DMS79 (cell line): ENCODE data around the gene CADPS2.
"Not testable (repeated sequence)": the region's sequence is repeated elsewhere in the genome, so short reads cannot be mapped to it uniquely, and the experiment has no call there.

ENCODE experiments used
- DNase-seq: peaks from one replicate; lab custom pipeline; 2025; lab: John Stamatoyannopoulos, UW

The CADPS2 gene

GRCh38 chr7:122674502-122674901 is 211.8 kb downstream of the CADPS2 start:
- DNase-seq: no peak

GRCh38 chr7:122673951-122674350 is 212.3 kb downstream of the CADPS2 start:
- no peak for DNase-seq

GRCh38 chr7:122672536-122672935 is 213.7 kb downstream of the CADPS2 start:
- DNase-seq: no peak

GRCh38 chr7:122663733-122664132 is 222.5 kb downstream of the CADPS2 start:
- DNase-seq: no peak

DNA sequence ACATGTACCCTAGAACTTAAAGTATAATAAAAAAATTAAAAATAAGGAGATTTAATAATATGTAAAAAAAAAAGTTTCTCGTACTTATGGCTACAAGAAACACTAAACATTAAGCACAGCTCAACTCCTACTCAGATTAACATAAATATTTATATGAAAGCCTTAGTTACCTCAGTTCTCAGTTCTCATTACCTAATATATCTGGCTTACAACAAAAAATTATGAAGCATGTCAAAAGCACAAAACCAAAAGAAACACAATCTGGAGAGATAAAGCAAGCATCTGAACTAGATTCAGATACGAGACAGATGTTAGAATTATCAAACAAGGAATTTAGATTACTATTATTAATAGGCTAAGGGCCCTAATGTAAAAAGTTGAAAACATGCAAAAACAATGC is 227.4 kb downstream of the CADPS2 start:
- DNase-seq: no peak

DNA sequence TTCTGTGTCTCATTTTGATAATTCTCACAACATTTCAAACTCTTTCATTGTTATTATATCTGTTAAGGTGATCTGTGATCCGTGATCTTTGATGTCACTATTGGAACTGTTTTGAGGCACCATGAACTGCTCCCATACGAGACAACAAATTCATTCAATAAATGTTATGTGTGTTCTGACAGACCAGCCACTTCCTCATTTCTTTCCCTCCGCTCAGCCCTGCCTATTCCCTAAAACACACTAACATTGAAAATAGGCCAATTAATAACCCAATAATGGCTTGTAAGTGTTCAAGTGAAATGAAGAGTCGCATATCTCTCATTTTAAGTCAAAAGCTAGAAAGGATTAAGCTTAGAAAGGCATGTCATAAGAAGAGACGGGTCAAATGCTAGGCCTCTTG is 232.6 kb downstream of the CADPS2 start:
- no peak for DNase-seq

- no peak for DNase-seq
Measured at GRCh38 chr7:122652876-122653275, 233.4 kb downstream of the CADPS2 start.

DNA sequence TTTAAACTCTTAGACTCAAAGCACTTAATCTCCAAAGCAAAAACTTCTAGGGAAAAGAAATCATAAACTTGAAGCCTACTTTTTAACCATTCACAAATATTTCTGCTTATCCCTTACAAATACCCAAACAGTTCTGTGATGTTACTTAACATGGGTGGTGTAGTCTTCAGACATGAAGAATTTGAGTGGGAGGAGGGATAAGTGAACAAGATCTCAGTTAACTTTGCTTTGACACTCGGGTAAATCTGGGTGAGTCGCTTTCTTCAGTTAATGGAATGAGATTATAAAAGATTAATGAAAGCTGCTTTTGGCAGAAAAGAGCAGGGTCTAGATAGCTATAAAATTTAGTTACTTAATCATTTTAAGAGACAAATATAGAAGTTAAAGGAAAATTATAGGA is 234.8 kb downstream of the CADPS2 start:
- DNase-seq: no peak

- DNase-seq: no peak
Measured at GRCh38 chr7:122643250-122643649, 243.0 kb downstream of the CADPS2 start.

DNA sequence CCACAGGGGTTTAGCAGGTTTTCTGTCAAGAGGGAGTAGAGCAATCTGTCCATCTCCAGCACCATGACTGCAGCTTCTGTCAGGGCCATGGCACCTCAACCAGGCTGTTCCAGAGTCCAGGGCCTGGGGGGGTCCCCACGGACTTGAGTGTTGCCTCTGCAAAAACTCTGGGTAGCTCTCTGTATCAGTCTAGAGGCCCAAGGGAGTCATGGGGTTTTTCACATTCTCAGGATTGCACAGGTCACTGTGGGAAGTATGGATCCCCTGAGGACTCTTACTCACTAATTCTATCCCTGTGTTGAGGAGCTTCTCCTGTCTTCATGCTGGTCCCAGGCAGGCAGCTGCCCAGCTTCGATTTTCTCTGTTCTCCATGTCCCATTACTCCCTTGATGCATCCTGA is 247.8 kb downstream of the CADPS2 start:
- no peak for DNase-seq

- DNase-seq: no peak
Measured at GRCh38 chr7:122637784-122638183, 248.5 kb downstream of the CADPS2 start.

DNA sequence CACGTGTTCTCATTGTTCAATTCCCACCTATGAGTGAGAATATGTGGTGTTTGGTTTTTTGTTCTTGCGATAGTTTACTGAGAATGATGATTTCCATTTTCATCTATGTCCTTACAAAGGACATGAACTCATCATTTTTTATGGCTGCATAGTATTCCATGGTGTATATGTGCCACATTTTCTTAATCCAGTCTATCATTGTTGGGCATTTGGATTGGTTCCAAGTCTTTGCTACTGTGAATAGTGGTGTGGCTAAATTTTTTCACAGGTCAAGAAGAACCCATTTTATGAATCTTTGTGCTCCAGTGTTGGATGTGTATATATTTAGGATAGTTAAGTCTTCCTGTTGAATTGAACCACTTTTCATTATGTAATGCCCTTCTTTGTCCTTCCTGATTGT is 250.8 kb downstream of the CADPS2 start:
- DNase-seq: not testable (repeated sequence)

GRCh38 chr7:122633472-122633871 is 252.8 kb downstream of the CADPS2 start:
- no peak for DNase-seq

DNA sequence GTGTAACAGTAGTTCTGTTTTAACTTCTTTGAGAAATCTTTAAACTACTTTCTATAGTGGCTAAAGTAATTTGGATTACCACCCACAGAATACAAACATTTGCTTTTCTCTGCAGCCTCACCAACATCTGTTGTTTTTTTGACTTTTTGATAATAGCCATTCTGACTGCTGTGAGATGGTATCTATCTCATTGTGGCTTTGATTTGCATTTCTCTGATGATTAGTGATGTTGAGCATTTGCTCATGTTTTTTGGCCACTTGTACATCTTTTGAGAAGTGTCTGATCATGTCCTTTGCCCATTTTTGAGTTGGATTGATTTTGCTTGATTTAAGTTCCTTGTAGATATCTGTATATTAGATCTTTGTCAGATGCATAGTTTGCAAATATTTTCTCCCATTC is 254.0 kb downstream of the CADPS2 start:
- DNase-seq: no peak

- no peak for DNase-seq
Measured at GRCh38 chr7:122629412-122629953, 256.8 kb downstream of the CADPS2 start.

- DNase-seq: no peak
Measured at GRCh38 chr7:122628651-122629411, 257.4 kb downstream of the CADPS2 start.

GRCh38 chr7:122626785-122627184 is 259.5 kb downstream of the CADPS2 start:
- no peak for DNase-seq

DNA sequence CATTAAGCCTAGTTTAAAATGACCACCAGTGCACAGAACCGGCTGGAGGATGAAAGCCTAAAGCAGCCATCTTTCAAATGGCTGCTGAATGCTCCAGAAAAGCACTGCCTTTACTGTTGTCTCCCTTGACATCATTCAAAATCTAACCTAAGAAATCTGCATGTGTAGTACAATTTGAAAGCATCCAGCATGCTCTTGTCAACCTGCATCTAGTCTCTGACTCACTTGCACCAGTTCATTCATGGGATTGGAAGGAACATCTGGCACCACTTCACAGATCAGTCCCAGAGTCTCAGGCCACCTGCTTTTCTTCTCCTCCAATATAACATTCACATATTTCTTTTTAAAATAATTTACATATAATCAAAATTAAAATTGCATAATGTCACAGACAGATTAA is 263.6 kb downstream of the CADPS2 start:
- no peak for DNase-seq

DNA sequence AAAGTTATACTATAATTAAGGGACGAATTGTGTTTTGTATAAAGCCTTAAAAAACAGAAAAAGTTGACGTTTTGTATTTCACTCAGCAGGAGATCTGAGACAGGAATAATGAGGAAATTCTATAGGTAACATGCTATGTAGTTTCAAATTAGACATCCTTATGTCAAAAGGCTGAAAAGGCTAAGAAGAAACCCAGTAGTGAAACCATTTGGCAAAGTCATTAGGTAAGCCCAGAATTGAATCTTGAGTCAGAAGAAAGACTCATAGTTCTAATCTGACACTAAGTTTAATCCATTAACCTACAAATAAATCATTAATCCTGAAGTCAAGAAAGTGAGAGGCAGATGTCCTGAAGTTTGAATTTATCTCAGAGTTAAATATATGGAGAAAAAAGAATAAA is 266.6 kb downstream of the CADPS2 start:
- DNase-seq: no peak

DNA sequence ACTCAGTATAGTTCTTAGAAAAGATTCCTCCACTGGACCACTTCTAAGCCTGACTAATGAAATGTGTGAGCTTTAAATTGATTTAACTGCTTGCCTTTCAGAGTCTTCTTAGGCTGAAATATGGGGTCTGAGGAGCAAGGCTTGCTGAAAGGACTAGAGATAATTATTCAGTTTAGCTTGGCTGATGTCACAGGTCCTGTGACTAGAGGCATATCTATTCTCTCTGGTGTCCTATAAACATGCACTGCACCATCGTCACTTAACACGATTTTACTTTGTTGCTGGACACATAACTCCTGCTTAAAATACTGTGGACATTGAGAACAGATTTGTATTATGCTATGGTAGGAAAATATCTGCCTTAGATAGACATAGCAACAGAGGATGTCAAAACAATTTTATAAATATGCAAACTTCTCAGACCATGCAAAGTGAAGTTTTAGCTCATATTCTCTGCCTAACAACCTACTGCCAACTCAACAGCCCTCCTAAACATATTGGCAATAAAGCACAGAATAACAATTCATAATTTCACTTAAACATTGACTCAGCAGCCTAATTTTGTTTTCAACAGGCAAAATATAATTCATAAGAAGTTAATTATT is 267.6 kb downstream of the CADPS2 start:
- no peak for DNase-seq

GRCh38 chr7:122616951-122617350 is 269.3 kb downstream of the CADPS2 start:
- DNase-seq: no peak

- DNase-seq: no peak
Measured at GRCh38 chr7:122605929-122606328, 280.3 kb downstream of the CADPS2 start.

DNA sequence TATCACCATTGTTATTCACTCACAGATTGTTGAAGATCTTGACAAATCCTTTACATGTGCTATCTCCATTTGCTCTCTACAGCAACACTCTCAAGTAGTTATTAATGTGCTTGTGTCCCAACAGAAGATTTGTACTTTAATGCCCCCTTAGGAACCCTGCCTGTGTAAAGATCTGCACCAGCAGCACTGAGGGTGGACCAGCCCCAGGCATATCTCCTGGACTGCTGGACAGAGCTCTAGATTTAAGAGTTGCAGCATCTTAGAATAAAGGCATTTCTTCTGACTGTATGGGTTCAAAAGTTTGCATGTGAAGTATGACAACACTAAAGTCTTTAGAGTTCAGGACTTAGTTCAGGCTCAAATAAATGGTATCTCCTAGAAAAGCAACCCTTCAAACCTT is 282.0 kb downstream of the CADPS2 start:
- no peak for DNase-seq

DNA sequence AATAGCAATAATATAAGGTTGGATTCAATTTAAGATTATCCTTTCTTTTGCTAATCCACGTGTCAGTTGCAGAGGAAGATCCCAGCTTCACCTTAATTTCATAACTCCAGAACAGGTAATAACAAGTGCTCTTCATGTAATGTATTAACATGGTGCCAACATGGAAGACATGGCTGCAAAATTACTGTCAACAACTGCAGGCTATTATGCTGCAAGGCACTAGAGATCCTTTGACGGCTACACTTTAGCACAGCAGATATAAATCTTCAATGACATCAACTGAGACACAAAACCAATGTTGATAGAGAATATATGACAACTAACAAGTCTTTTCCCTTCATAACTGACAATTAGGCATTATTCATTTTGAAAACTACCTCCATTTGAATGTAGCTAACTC is 283.5 kb downstream of the CADPS2 start:
- DNase-seq: no peak
